Measurements from ENCODE around the gene INSIG2.

The INSIG2 gene

GRCh38 chr2:118115761-118116160 lies 27.5 kb downstream of the INSIG2 start:
- no peak for TF ChIP-seq CTCF (conservative IDR thresholded peaks at IDR 0.05)
- no peak overlapping the region for H3K27ac ChIP-seq

GRCh38 chr2:118118479-118118878 lies 30.2 kb downstream of the INSIG2 start:
- TF ChIP-seq CTCF (conservative IDR thresholded peaks at IDR 0.05), result no peak
- no peak overlapping the region for H3K27ac ChIP-seq

- no peak overlapping the region for H3K27ac ChIP-seq
- no peak for TF ChIP-seq CTCF (conservative IDR thresholded peaks at IDR 0.05)
These were observed 31.0 kb downstream of the INSIG2 start for GRCh38 chr2:118119158-118119727.

- no peak for TF ChIP-seq CTCF (conservative IDR thresholded peaks at IDR 0.05)
These were observed 31.6 kb downstream of the INSIG2 start for GRCh38 chr2:118119761-118120400.

GRCh38 chr2:118120401-118120780 lies 32.1 kb downstream of the INSIG2 start:
- TF ChIP-seq CTCF (conservative IDR thresholded peaks at IDR 0.05), result no peak
- no peak overlapping the region for H3K27ac ChIP-seq

More at GRCh38 chr2:118119761-118120400, 31.6 kb downstream of the INSIG2 start:
- H3K27ac ChIP-seq, result no peak overlapping the region

- no peak for TF ChIP-seq CTCF (conservative IDR thresholded peaks at IDR 0.05)
- H3K27ac ChIP-seq, result no peak overlapping the region
These were observed 32.8 kb downstream of the INSIG2 start for GRCh38 chr2:118121101-118121500.

GRCh38 chr2:118121986-118122524 lies 33.8 kb downstream of the INSIG2 start:
- no peak overlapping the region for H3K27ac ChIP-seq
- TF ChIP-seq CTCF (conservative IDR thresholded peaks at IDR 0.05), result no peak

Data from VCaP (cell line).